Hepatocyte (in vitro differentiated cells): ENCODE data around the gene FAN1. TPM values are rescaled to one million over a fixed set of nuclear protein-coding genes. Genes with fewer than 3 reads are reported as not detected.
A peak's percentile ranks its signal among the peaks of the same experiment; 100 is the strongest.

Experiments used
- DNase-seq: peaks from one replicate; pipeline ENCODE4 v3.0.0-alpha.2; 2016; ENCODE audit warnings: low spot score
- H2AFZ ChIP-seq: fragments of 200-600 bp; sonication (generic); 2 replicates; pipeline ENCODE4 v1.6.0; 2016; ENCODE audit warnings: antibody characterized with exemption, mild to moderate bottlenecking
- H3K27ac ChIP-seq: fragments of 200-600 bp; sonication (generic); 2 replicates; pipeline ENCODE4 v1.5.1; 2016; ENCODE audit warnings: mild to moderate bottlenecking
- H3K27me3 ChIP-seq: fragments of 200-600 bp; sonication (generic); 2 replicates; pipeline ENCODE4 v1.6.1; 2016
- H3K36me3 ChIP-seq: fragments of 200-600 bp; sonication (generic); replicated peaks from 2 replicates; pipeline ENCODE4 v1.5.1; 2016; ENCODE audit warnings: low read depth; ENCODE audit not compliant: insufficient read depth
- H3K4me1 ChIP-seq: fragments of 200-600 bp; sonication (generic); 2 replicates; pipeline ENCODE4 v1.5.1; 2016; ENCODE audit warnings: mild to moderate bottlenecking, moderate library complexity; ENCODE audit not compliant: insufficient read depth
- H3K4me2 ChIP-seq: fragments of 200-600 bp; sonication (generic); 2 replicates; pipeline ENCODE4 v1.6.0; 2016
- H3K4me3 ChIP-seq: fragments of 200-600 bp; sonication (generic); 2 replicates; pipeline ENCODE4 v1.5.1; 2016; ENCODE audit warnings: mild to moderate bottlenecking
- H3K79me2 ChIP-seq: fragments of 200-600 bp; sonication (generic); 2 replicates; pipeline ENCODE4 v1.6.0; 2017; ENCODE audit warnings: mild to moderate bottlenecking
- H3K9me2 ChIP-seq: fragments of 200-600 bp; sonication (generic); replicated peaks from 2 replicates; pipeline ENCODE4 v1.6.0; 2017; ENCODE audit warnings: mild to moderate bottlenecking; ENCODE audit not compliant: insufficient read depth
- H3K9me3 ChIP-seq: fragments of 200-600 bp; sonication (generic); 2 replicates; pipeline ENCODE4 v1.5.1; 2016; ENCODE audit warnings: low read depth, mild to moderate bottlenecking
- H4K20me1 ChIP-seq: fragments of 200-600 bp; sonication (generic); 2 replicates; pipeline ENCODE4 v1.6.0; 2016; ENCODE audit warnings: mild to moderate bottlenecking; ENCODE audit not compliant: insufficient read depth, poor library complexity, severe bottlenecking
- CTCF ChIP-seq: fragments of 200-600 bp; sonication (generic); IDR thresholded peaks from 2 replicates; pipeline ENCODE4 v1.5.1; 2016; ENCODE audit warnings: antibody characterized with exemption, mild to moderate bottlenecking; ENCODE audit not compliant: poor library complexity
- EZH2 ChIP-seq: fragments of 200-600 bp; sonication (generic); IDR thresholded peaks from 2 replicates; pipeline ENCODE4 v1.6.1; 2016; ENCODE audit warnings: antibody characterized with exemption, mild to moderate bottlenecking, borderline replicate concordance
- EZH2phosphoT487 ChIP-seq: fragments of 200-600 bp; sonication (generic); IDR thresholded peaks from one replicate; pipeline ENCODE4 v1.6.1; 2018; ENCODE audit warnings: antibody characterized with exemption, mild to moderate bottlenecking, low read depth, moderate library complexity; ENCODE audit not compliant: unreplicated experiment, severe bottlenecking
- WGBS: methylation state at CpG from one replicate; pipeline ENCODE4 v1.1.6; 2016; ENCODE audit warnings: low lambda C conversion rate; ENCODE audit errors: missing lambda C conversion rate; 5-methylcytosine and 5-hydroxymethylcytosine counted together
- polyA plus RNA-seq: library from polyadenylated mRNA; unstranded; fragments of >200 nt; fragmentation: Nextera tagmentation; extraction: Ambion mirVana; gene quantifications from 2 replicates; pipeline ENCODE4 v1.2.1, GENCODE V29; 2016
- total RNA-seq: library from RNA; depleted of rRNA; stranded (reverse); fragments of >200 nt; gene quantifications from 2 replicates; pipeline ENCODE4 v1.2.3, GENCODE V29; 2014

The FAN1 gene
- total and polyA plus RNA-seq, 2 experiments from 2014 or later, result 8.3 to 19.2 TPM

GRCh38 chr15:30953731-30954378 lies 50.1 kb downstream of the FAN1 start:
- no peak overlapping the region for H2AFZ ChIP-seq
- no peak for TF ChIP-seq EZH2phosphoT487
- no peaks in the 10 kb centered on the region for H3K9me2 ChIP-seq
- no peak overlapping the region for H3K4me3 ChIP-seq
- H3K4me2 ChIP-seq, result no peak overlapping the region
- H3K27ac ChIP-seq, result no peak overlapping the region
- no peaks in the 10 kb centered on the region for H4K20me1 ChIP-seq
- peaks cover 5% of the 10 kb centered on the region for H3K36me3 ChIP-seq
- no peaks in the 10 kb centered on the region for H3K27me3 ChIP-seq
- no peaks in the 10 kb centered on the region for H3K4me1 ChIP-seq
- 85% methylated on average over 7 of the region's 7 CpGs for WGBS
- no peaks in the 10 kb centered on the region for H3K9me3 ChIP-seq
- DNase-seq, result peak; percentile 18
- H3K79me2 ChIP-seq, result no peaks in the 10 kb centered on the region

- Histone ChIP-seq H3K36me3 (peaks cover 5% of the 10 kb centered on the region), H4K20me1 (no peaks in the 10 kb centered on the region), H3K4me3 (no peak overlapping the region), H3K4me2 (no peak overlapping the region), H3K9me3 (no peaks in the 10 kb centered on the region), H3K27ac (no peak overlapping the region), H3K27me3 (no peaks in the 10 kb centered on the region), H3K79me2 (no peaks in the 10 kb centered on the region), H3K4me1 (no peaks in the 10 kb centered on the region), H2AFZ (no peak overlapping the region), H3K9me2 (no peaks in the 10 kb centered on the region)
- TF ChIP-seq CTCF (no peak), EZH2phosphoT487 (no peak), EZH2 (no peak)
- no peak for DNase-seq
- 86% methylated on average over 1 of the region's 1 CpG for WGBS
Observed at GRCh38 chr15:30954674-30955073, 51.0 kb downstream of the FAN1 start.

GRCh38 chr15:30956216-30957124 lies 52.8 kb downstream of the FAN1 start:
- Histone ChIP-seq H3K4me1 (no peaks in the 10 kb centered on the region), H3K4me3 (no peak overlapping the region), H3K9me2 (no peaks in the 10 kb centered on the region), H2AFZ (no peak overlapping the region), H3K4me2 (no peak overlapping the region), H3K9me3 (no peaks in the 10 kb centered on the region), H3K36me3 (peaks cover 5% of the 10 kb centered on the region), H4K20me1 (no peaks in the 10 kb centered on the region), H3K27ac (no peak overlapping the region), H3K79me2 (no peaks in the 10 kb centered on the region), H3K27me3 (no peaks in the 10 kb centered on the region)
- DNase-seq, result peak; percentile 12
- 87% methylated on average over 6 of the region's 6 CpGs for WGBS
- TF ChIP-seq CTCF (no peak), EZH2phosphoT487 (no peak), EZH2 (no peak)

GRCh38 chr15:30958219-30958618 lies 54.5 kb downstream of the FAN1 start:
- Histone ChIP-seq H3K4me3 (no peak overlapping the region), H3K4me1 (no peaks in the 10 kb centered on the region), H3K4me2 (no peak overlapping the region), H2AFZ (no peak overlapping the region), H4K20me1 (no peaks in the 10 kb centered on the region), H3K27me3 (no peaks in the 10 kb centered on the region), H3K36me3 (peaks cover 5% of the 10 kb centered on the region), H3K9me2 (no peaks in the 10 kb centered on the region), H3K27ac (no peak overlapping the region), H3K9me3 (no peaks in the 10 kb centered on the region), H3K79me2 (no peaks in the 10 kb centered on the region)
- WGBS, result 99% methylated on average over 5 of the region's 5 CpGs
- TF ChIP-seq EZH2phosphoT487, result no peak
- no peak for TF ChIP-seq EZH2
- TF ChIP-seq CTCF, result no peak
- DNase-seq, result no peak
